HG02943 (cell line): ENCODE results near the gene GJB4.
"Not testable (repeated sequence)": the region's sequence is repeated elsewhere in the genome, so short reads cannot be mapped to it uniquely, and the experiment has no call there.

Source experiments
- ATAC-seq: cut with Tn5 transposase; IDR thresholded peaks from one replicate; pipeline ENCODE4 v1.9.1; 2021; ENCODE audit warnings: mild to moderate bottlenecking, low read depth, moderate library complexity; ENCODE audit not compliant: unreplicated experiment

Gene GJB4

DNA sequence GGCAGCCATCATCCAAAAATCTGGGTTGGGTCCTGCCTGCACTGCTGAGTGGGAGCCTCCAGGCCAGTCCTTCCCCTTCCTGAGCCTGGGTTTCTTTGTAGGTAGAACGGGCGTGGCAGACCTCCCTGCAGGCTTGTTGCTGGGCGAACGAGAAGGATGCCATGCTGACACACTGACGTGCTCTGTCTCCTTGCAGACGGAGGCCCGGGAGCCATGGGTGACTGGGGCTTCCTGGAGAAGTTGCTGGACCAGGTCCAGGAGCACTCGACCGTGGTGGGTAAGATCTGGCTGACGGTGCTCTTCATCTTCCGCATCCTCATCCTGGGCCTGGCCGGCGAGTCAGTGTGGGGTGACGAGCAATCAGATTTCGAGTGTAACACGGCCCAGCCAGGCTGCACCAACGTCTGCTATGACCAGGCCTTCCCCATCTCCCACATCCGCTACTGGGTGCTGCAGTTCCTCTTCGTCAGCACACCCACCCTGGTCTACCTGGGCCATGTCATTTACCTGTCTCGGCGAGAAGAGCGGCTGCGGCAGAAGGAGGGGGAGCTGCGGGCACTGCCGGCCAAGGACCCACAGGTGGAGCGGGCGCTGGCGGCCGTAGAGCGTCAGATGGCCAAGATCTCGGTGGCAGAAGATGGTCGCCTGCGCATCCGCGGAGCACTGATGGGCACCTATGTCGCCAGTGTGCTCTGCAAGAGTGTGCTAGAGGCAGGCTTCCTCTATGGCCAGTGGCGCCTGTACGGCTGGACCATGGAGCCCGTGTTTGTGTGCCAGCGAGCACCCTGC is 34.7 kb downstream of the GJB4 start:
- ATAC-seq = no peak

DNA sequence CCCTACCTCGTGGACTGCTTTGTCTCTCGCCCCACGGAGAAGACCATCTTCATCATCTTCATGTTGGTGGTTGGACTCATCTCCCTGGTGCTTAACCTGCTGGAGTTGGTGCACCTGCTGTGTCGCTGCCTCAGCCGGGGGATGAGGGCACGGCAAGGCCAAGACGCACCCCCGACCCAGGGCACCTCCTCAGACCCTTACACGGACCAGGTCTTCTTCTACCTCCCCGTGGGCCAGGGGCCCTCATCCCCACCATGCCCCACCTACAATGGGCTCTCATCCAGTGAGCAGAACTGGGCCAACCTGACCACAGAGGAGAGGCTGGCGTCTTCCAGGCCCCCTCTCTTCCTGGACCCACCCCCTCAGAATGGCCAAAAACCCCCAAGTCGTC is 35.2 kb downstream of the GJB4 start:
- ATAC-seq = no peak

DNA sequence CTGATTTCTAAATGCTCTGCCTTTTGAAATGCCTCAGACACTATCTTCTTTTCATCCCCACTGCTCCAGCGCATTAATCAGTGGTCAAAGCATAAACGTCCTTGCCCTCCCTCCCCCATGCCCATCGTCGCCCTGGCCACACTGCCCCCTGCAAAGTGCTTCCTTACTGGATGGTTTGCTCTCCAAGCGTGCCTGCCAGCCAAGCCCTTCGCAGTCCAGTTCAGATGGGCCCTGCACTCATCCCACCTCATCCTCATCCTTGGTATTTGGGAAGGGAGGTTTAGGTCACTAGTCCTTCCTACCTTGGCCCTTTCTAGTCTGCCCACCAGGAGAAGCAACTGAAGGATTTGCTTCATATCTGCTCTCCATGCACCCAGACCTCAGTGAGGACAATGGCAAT is 36.4 kb downstream of the GJB4 start:
- ATAC-seq = no peak

DNA sequence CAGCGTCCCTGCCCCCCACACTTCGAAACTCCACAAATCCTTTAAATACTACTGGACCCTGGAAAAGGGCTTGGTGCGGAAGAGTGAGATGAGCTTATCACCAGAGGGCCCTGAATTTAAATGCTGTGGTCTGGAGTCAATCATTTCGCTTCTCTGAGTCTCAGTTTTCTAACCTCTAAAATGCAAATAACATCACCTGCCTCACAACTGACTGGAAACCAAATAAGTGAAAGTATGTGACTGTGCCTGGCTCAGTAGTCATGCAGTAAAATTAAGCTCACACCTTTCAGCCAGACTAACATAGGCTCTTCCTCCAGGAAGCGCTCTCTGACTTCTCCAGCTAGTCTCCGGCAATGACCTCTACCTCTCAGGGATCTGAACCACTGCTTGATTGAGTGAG is 37.5 kb downstream of the GJB4 start:
- ATAC-seq = no peak

DNA sequence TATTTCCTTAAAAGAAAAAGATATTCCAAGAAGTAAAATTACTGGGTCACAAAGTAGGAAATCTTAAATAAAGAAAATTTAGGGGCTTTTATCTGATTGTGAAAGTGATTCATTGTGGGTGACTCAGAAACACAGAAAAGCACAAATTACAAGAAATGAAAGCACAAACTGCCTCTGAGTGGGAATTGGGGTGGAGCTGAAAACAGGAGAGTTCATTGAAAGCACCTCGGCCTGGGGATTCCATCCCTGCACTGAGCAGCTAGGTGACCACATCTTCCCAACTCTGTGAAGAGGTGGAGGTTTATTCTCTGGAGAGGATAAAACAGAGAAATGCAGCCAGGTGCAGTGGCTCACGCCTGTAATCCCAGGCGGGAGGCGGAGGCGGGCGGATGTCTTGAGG is 40.7 kb downstream of the GJB4 start:
- no peak for ATAC-seq

DNA sequence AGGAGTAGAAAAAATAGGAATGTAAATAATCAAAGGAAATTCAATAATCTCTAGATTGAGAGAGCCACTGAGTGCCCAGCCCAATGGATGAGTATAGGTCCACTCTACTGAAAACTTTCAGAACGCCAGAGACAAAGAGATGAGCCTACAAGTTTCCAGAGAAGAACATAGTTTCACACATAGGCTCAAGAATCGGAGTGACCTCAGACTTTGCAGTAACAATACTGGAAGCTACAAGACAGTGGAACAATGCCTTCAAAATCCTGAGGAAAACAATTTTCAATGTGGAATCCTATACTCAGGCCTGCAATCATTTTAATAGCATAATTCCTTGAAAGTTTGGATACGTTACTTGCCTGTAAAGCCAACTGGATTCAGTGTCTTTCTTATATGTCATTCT is 44.2 kb downstream of the GJB4 start:
- ATAC-seq = no peak

DNA sequence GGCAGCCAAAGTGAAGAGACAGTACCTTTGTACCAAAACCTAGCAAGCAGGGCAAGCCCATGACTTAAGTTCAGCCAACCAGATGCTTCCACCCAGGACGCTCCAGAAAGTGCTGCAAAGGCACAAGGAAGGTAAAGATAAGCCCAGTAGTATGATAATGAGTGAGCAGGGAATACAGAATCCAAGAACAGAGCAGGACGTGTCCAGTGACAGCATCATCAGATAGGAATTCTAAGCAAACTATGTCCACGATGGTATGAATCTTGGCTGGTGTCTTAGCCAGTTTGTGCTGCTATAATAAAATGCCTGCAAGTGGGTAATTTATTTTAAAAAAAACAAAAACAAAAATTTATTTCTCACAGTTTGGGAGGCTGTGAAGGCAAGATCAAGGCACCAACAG is 46.9 kb downstream of the GJB4 start:
- no peak for ATAC-seq

DNA sequence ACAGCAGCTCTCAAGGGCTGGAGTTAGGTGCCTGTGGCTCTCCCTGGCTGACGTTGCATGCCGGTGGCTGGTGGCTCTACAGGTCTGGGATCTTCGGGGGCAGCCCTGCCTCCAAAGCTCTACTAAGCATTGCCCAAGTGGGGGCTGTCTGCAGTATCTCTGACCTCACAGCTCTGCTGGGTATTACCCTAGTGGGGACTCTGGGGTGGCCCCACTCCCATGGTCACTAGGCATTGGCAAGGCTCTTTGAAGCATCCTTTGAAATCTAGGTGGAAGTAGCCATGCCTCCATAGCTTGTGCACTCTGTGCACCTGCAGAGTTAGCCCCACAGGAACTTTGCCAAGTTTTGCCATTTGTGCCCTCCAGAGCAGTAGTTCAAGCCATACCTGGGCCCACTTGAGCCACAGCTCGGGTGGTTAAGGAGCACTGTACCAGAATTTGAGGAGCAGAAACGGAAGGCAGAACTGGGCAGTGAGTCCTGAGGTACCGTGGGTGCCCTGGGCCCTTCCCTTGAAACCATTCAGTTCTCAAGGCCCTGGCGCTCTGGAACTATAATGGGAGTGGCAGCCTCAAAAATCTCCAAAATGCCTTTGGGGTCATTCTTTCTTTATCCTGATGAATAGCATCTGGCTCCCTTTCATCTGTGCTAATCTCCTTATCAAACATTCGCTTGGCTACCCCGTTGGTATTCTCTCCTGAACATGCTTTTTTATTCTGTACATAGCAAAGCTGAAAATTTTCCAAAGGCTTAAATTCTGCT is 48.7 kb downstream of the GJB4 start:
- ATAC-seq = no peak

DNA sequence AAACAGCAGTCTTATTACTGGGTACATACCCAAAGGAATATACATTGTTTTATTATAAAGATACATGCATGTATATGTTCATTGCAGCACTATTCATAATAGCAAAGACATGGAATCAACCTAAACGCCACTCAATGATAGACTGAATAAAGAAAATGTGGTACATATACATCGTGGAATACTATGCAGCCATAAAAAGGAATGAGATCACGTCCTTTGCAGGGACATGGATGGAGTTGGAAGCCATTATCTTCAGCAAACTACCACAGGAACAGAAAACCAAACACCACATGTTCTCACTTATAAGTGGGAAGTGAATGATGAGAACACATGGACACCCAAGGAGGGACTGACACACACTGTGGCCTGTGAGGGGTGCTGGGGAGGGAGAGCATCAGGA is 51.2 kb downstream of the GJB4 start:
- not testable (repeated sequence) for ATAC-seq
